ENCODE results near the gene TRIM50.

Gene TRIM50

GRCh38 chr7:73345538-73345937 is 17.7 kb upstream of the TRIM50 start:
- Histone ChIP-seq H3F3A (ENCODE audit: insufficient read depth) (no peaks in the 10 kb centered on the region), H3K9me3 (ENCODE audit: insufficient read depth, low read length) (no peaks in the 10 kb centered on the region), H3K4me2 (ENCODE audit: low read depth, low read length, poor library complexity, severe bottlenecking) (no peak overlapping the region), H3K9me2 (replicated peaks; ENCODE audit: insufficient read depth, low read length) (no peaks in the 10 kb centered on the region), H2AFZ (ENCODE audit: low read depth, low read length, severe bottlenecking) (no peak overlapping the region), H3K9ac (ENCODE audit: low read length) (no peak overlapping the region), H4K20me1 (ENCODE audit: low read depth, low read length) (no peaks in the 10 kb centered on the region), H3K27ac (ENCODE audit: low read depth, low read length) (no peak overlapping the region), H3K79me2 (ENCODE audit: insufficient read depth, low read length) (no peaks in the 10 kb centered on the region), H3K36me3 (ENCODE audit: low read length) (no peaks in the 10 kb centered on the region), H3K27me3 (ENCODE audit: low read length) (no peaks in the 10 kb centered on the region), H3K4me3 (ENCODE audit: insufficient read depth, low read length, poor library complexity, severe bottlenecking) (no peak overlapping the region)
- TF ChIP-seq CTCF (IDR thresholded peaks at IDR 0.05; ENCODE audit: insufficient read depth, low read length, poor library complexity, severe bottlenecking) (no peak), EZH2phosphoT487 (conservative IDR thresholded peaks at IDR 0.05; ENCODE audit: low read length) (no peak)

GRCh38 chr7:73343671-73344380 is 15.9 kb upstream of the TRIM50 start:
- Histone ChIP-seq H2AFZ (ENCODE audit: low read depth, low read length, severe bottlenecking) (no peak overlapping the region), H3K27me3 (ENCODE audit: low read length) (no peaks in the 10 kb centered on the region), H3K4me3 (ENCODE audit: insufficient read depth, low read length, poor library complexity, severe bottlenecking) (no peak overlapping the region), H3K9ac (ENCODE audit: low read length) (no peak overlapping the region), H3K9me2 (replicated peaks; ENCODE audit: insufficient read depth, low read length) (no peaks in the 10 kb centered on the region), H3K9me3 (ENCODE audit: insufficient read depth, low read length) (no peaks in the 10 kb centered on the region), H3K4me2 (ENCODE audit: low read depth, low read length, poor library complexity, severe bottlenecking) (no peak overlapping the region), H3K79me2 (ENCODE audit: insufficient read depth, low read length) (no peaks in the 10 kb centered on the region), H3K27ac (ENCODE audit: low read depth, low read length) (no peak overlapping the region), H3K36me3 (ENCODE audit: low read length) (no peaks in the 10 kb centered on the region), H3F3A (ENCODE audit: insufficient read depth) (no peaks in the 10 kb centered on the region), H4K20me1 (ENCODE audit: low read depth, low read length) (no peaks in the 10 kb centered on the region)
- no peak for TF ChIP-seq CTCF (IDR thresholded peaks at IDR 0.05; ENCODE audit: insufficient read depth, low read length, poor library complexity, severe bottlenecking)

GRCh38 chr7:73342645-73343044 is 14.8 kb upstream of the TRIM50 start:
- no peaks in the 10 kb centered on the region for H3K9me3 ChIP-seq (ENCODE audit: insufficient read depth, low read length)
- no peak overlapping the region for H3K4me2 ChIP-seq (ENCODE audit: low read depth, low read length, poor library complexity, severe bottlenecking)
- no peaks in the 10 kb centered on the region for H3F3A ChIP-seq (ENCODE audit: insufficient read depth)
- H2AFZ ChIP-seq (ENCODE audit: low read depth, low read length, severe bottlenecking), result no peak overlapping the region
- TF ChIP-seq EZH2phosphoT487 (conservative IDR thresholded peaks at IDR 0.05; ENCODE audit: low read length) (no peak), CTCF (IDR thresholded peaks at IDR 0.05; ENCODE audit: insufficient read depth, low read length, poor library complexity, severe bottlenecking) (no peak)
- H3K4me3 ChIP-seq (ENCODE audit: insufficient read depth, low read length, poor library complexity, severe bottlenecking), result no peak overlapping the region
- H3K9me2 ChIP-seq (replicated peaks; ENCODE audit: insufficient read depth, low read length), result no peaks in the 10 kb centered on the region
- H3K9ac ChIP-seq (ENCODE audit: low read length), result no peak overlapping the region
- H3K36me3 ChIP-seq (ENCODE audit: low read length), result no peaks in the 10 kb centered on the region
- no peaks in the 10 kb centered on the region for H4K20me1 ChIP-seq (ENCODE audit: low read depth, low read length)
- no peak overlapping the region for H3K27ac ChIP-seq (ENCODE audit: low read depth, low read length)
- H3K79me2 ChIP-seq (ENCODE audit: insufficient read depth, low read length), result no peaks in the 10 kb centered on the region
- no peaks in the 10 kb centered on the region for H3K27me3 ChIP-seq (ENCODE audit: low read length)

Measured in SU-DHL-6 (cell line).